COR-L47 (cell line): ENCODE results near the gene LETMD1.

Experiments used
- DNase-seq: peaks from one replicate; lab custom pipeline; 2025; lab: John Stamatoyannopoulos, UW

The LETMD1 gene

DNA sequence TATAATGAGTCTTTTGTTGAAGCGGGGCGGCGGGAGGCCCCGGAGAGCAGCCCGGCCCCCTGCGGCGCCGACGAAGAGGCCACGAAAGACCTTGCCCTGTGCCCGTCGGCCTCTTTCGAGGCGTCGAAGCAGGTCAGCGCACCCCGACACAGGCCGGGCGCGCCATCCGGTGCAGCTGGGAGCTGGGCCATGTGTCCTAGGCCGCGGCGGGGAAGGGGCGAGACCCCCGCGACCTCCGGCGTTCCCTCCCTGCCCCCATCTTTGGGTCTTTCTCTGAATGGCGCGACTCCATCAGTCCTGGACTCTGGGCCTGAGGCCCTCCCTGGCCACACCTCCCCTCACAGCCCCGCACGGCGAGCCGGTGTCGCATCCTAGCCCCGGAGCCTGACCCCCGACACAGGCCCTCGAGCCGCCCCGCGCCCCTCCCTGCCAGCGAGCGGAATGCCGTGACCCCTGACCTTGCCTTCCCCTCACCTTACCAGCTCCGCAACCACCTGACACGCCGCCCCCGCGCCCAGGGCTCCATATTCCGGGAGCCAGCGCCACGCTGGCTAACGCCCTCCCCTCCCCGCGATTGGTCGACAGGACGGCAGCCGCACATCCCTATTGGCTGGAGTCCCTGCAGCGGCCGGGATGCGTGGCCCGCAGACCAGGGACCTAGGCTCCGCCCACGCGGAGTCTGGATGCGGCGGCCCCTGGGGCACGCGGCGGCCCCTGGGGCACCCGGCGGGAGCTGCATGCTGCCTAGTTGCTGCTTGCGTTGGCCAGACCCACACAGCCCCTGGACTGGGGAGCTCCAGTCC lies 22.1 kb upstream of the LETMD1 start, which contains the start of gene SLC11A2:
SLC11A2 (minus strand) TSS at position 549 of the 803 bp plus-strand sequence. CDS start 15,656 bp downstream, outside the sequence.
- DNase-seq: peak; percentile 94

DNA sequence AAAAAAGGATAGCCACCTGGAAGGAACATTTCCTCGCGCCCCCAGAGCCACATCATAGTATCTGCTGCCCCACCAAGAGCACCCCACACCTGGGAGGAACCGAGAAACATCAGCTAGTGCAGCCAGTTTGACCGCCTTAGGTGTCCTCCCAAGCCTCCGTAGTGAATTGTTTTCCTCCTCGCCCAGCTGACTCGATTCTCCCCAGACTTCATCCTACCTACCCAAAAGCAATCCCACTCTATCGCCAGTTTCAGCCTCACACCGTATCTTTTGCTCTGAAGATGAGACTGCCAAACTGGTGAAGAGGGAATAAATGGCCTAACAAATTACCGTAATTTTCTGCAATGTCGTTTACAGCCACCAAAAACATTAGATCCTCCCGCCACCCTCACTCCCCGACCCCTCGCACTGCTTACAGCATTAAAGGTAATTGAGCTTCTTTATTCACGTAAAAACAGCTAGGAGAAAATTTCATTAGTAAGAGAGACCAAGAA lies 20.7 kb upstream of the LETMD1 start:
- no peak for DNase-seq

DNA sequence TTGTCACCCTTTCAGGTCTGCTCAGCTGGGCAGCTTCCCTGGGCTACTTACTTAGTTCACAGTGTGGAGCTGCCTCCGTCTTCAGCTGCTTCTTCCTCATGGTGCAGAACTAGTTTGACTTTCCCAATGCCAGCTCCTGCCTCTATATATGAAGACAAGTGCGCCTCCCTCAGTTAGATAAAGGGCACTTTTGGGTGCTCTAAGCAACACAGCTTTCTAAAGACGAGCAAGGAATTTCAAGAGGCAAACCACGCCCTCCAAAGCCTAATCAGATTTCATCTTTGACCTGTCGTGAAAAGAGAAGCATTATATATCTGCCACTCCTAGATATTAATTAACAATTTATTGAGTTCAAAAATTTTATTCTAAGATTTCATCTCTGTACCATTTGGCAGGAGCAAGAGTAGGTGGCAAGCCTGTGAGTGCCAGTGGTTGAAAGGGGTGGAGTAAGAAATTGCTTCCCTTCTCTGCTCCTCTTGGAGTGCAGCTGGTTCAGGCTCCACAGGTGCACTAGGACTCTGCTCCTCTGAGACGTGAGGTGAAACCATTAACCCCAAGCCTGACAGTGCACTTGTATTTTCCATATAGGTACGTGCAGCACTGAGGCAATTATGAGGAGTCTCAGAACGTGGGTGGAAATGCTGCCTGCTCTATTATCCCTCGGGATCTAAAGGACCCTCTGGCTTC lies 19.9 kb upstream of the LETMD1 start:
- DNase-seq: peak; percentile 31

DNA sequence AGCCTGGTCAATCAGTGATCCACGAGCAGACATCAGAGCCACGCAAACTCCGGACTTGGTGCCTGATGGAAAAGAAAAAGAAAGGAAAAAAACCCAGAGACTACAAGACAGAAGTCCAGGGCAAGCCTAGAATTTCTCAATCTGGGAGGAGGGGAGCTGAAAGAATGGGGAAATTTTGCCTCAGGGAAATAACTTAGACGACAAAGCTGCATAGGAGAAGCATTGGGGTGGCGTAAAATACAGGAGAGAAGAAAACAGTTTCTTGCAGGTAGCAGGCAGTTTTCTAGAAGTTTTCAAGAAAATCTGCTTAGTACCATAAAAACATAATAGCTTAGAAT lies 19.3 kb upstream of the LETMD1 start:
- no peak for DNase-seq

DNA sequence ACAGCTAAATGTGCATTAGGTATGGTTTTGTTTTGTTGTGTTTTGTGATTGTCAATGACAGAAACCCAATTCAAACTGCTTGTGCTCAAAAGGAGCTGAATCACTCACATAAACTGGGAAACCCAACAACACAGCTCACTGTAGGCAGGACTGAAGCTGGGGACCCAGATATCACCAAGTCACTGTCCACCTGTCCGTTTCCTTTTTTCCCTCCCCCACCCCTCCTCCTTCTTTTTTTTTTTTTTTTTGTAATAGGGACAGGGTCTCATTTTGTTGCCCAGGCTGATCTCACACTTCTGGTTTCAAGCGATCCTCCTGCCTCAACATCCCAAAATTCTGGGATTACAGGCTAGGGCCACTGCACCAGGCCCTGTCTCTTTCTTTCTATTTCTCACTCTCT lies 15.1 kb upstream of the LETMD1 start:
- no peak for DNase-seq

DNA sequence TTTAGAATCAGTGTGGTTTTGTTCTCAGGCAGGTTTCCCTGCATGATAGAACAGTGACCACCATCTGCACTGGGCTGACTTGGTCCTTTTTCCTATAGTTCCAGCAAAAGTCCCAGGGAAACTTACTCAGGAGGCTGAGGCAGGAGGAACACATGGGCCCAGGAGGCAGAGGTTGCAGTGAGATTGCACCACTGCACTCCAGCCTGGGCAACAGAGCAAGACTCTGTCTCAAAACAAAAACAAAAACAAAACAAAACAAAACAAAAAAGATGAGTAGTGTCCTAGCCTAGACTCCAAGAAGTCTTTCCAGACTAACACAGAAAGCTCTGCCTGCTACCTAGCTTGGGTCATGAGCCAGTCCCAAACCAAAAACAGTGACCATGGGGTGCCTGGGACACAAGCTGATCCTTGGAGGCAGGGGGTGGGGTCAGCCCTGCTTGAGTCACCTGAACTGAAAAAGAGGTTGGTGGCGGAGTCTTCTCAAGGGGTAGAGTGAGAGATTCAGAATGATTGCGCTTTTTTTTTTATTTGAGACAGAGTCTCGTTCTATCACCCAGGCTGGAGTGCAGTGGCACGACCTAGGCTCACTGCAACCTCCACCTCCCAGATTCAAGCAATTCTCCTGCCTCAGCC lies 14.6 kb upstream of the LETMD1 start:
- no peak for DNase-seq

DNA sequence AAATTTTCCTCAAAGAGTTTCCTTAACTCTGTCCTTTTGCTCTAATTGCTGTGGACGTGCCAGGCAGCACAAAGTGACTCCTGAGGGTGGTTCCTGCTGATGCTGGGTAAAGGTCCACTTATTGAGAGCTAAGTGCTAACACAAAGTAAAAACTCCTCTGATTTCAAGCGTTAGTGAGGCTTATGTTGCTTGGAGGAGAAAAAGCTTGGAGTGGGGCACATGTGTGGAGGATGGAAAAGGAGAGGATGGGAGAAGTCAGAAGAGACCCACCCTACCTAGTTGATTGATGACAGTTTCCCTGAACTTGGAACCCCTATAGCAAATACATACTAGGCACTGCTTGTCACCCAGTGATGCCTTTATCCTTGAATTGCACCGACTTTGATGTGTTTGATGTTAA lies 11.8 kb upstream of the LETMD1 start:
- DNase-seq: no peak

DNA sequence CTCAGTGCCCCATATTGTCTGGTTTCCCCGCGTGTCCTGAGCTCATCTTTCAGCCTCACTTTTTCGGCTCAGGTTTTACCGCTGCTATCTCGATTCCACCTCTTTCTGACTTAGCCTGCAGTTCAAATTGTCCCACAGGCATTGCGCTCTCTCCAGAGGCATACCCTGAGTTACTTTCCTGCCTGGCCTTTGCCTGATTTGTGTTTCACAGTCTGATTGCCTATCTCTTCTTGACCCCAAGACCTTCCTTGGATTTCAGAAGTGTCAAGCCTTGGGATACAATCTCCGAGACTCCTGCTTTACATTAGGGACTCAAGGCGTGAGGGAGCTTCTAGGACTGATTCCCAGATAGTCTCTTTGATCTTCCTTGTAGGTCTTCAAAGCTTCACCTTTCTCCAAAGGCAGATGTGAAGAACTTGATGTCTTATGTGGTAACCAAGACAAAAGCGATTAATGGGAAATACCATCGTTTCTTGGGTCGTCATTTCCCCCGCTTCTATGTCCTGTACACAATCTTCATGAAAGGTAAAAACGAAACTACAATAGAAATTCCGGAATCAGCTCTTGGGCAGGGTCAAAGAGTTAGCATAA lies 629 bp downstream of the LETMD1 start:
- no peak for DNase-seq

DNA sequence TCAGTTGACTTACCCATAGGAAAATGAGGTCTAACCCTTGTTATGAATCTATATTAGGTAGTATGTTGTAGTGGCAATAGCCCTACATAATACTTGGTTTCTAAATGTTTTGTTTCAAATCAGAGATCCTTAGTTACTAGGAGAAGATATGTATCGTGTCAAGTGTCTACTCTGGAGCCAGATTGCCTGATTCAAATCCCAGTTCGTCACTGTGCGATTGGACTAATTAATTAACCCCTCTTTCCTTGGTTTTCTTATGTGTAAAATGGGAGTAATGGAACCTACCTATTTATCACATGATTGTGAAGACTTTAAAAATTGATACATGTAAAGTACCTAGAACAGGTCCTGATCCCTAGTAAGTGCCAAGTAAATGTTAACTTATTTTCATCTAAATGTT lies 1.4 kb downstream of the LETMD1 start:
- no peak for DNase-seq

DNA sequence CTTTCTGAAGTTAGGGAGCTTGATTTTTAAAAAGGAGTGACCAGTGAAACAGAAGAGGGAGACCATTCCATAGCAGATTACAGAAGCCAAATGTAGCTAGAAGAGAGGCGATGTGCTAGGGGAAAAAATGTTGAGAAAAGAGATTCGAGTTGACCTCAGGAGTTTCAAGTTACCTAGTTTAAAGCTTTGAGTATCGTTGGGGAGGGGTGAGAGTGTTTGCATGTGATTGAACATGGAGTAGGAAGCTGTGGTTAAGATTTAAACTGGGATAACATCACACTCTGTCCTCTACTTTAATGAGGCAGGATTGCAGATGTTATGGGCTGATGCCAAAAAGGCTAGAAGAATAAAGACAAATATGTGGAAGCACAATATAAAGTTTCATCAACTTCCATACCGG lies 3.7 kb downstream of the LETMD1 start:
- no peak for DNase-seq

DNA sequence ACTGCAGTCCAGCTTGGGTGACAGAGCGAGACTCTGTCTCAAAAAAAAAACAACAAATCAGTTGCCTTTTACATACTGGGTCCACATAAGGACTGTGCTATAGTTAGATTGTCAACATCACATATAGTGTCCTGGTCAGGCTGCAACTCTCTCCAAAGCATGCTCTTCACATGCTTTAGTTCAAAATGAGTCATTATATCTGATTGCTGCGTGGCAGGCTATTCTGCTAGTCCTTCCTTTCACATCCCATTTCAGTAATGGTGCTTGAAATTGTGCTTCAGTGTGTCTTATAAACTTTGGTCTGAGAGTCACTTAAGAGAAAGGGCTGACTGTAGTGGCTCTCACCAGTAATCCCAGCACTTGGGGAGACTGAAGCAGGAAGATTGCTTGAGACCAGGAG lies 6.9 kb downstream of the LETMD1 start:
- DNase-seq: no peak

DNA sequence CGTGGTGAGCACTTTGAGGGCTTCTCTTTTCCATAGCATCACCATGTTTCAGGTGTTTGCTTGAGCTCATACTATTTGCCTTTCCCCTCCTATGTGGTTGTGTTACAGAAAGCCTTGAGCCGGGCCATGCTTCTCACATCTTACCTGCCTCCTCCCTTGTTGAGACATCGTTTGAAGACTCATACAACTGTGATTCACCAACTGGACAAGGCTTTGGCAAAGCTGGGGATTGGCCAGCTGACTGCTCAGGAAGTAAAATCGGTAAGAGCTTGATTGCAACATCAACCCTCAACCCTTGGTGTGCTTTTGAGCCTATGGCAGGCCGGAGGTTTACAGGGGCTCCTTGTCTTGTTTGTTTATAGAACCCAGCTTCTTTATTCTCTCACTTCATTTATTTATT lies 8.1 kb downstream of the LETMD1 start:
- no peak for DNase-seq

DNA sequence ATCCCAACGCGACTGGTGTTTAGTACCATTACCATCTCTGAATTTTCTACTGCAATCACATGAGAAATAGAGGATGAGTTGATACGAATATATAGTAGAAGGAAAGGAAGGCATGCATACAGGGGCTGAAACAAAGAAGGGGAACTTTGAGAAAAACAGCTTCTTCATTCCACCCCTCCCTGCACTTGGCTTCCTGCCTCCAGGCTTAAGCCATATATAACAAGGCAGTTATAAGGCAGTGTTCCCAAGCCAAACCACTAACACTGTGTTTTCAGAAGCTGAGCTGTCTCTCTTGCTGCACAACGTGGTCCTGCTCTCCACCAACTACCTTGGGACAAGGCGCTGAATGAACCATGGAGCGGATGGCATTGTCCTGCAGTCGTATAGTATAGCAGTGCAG lies 11.0 kb downstream of the LETMD1 start:
- DNase-seq: no peak

DNA sequence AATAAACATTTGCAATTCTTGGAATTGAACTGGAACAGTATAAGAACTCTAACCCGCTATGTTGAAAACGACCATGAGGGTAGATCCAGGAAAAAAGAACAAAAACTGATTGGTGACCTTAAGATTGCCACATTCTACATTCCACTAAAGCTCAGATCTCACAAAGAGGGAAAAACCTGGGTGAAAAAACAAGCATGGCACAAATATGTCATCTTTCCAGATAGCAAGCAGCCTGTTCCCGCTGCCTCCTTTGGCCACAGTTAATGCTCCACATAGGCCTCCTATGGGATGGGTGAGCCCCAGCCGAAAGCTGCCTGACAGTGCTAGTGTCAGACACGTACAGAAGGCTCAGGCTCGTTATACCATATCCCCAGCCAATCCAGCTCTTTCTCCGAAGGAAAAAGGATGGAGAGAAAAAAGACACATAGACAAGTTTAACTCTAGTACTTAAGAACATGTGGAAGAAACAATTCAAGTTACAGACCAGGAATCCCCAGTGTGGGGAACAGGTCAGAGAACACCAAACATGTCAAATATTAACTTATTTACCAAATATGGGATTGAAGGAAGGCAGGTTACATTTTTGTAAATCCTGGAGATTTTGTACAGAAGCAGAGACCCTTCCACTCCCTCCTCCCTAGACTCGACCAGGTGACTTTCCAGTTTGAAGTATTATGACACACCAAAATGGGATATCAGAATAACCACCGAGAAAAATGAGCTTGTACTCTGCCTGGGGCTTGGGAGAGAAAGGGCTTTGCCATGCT lies 14.7 kb downstream of the LETMD1 start:
- DNase-seq: no peak

DNA sequence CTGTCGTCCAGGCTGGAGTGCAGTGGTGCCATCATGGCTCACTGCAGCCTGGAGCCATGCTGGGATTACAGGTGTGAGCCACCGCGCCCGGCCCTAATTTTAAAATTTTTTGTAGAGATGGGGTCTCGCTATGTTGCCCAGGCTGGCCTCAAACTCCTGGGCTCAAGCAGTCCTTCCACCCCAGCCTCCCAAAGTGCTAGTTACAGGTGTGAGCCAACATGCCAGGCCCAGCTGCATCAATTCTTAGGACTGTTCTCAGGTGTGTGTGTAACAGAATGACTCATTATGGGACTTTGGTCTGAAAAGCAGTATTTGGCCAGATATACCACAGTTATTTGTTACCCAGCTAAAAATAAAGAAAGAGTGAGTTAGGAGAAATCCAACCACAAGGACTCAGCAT lies 17.4 kb downstream of the LETMD1 start:
- no peak for DNase-seq

DNA sequence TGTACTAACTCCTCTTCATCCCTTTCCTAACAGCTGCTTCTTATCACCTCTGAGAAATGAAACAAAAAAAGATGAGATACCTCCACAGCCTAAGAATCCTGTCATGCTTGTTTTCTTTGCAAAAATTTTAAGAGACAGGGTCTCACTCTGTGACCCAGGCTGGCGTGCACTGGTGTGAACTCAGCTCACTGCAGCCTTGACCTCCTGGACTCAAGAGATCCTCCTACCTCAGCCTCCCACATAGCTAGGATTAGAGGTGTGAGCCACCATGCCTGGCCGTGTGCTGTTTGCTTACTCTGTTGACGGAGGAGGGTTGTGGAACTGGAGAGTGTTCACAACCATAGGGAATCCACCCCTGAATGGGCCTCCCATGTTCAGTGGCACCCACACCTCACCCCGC lies 19.1 kb downstream of the LETMD1 start:
- no peak for DNase-seq

DNA sequence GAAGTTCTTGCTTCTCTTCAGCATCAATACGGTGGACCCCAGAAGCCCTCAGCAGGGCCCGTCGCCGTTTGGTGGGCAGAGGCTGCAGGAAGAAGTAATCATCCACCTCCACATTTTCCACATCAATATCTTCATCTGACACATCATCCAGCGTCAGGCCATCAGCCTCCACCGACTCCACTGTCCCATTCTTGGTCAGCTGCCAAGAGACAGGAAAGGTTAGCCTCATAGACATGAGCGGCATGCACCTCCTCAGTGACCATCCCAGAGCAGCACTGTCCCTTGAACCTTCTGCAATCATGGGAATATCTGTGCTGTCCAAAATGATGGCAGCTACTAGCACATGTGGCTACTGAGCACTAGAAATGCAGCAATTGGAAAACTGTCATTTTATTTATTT lies 19.6 kb downstream of the LETMD1 start:
- no peak for DNase-seq

DNA sequence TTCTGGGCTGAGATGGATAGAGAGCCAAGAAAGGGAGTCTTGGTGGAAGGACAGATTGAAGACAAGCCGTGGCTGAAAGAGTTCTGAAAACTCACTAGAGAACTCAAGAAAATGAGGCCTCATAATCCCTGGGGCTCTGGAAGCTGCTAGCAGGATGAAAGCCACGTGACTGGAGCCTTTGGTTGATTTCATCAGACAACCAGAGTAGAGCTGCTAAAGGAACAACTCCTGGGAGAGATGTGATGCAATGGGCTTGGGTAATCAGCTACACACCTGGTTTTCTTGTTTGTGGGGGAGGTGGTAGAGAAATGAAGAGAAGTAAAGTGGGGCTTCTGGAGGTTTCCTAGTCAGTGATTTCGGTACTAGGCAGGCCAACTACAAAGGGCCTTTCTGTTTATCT lies 21.9 kb downstream of the LETMD1 start:
- DNase-seq: no peak

DNA sequence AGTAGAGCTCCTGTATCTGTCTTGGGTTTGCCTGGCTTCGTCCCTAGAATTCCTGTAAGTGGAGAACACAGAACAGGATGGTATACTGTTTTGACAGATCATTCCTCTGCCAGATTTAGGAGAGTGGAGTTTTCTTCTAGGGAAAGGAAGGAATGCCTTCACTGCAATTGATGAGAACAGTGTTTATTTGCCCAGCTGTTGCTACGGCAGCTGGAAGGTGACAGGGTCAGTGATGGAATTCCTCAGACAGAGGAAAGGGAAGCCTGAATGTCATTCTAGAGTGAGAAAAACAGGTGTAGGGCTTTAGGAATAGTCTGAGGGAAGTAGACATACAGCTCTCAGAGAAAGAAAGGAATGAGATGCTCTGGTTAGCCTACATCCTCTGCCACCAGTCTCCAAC lies 23.5 kb downstream of the LETMD1 start:
- no peak for DNase-seq

DNA sequence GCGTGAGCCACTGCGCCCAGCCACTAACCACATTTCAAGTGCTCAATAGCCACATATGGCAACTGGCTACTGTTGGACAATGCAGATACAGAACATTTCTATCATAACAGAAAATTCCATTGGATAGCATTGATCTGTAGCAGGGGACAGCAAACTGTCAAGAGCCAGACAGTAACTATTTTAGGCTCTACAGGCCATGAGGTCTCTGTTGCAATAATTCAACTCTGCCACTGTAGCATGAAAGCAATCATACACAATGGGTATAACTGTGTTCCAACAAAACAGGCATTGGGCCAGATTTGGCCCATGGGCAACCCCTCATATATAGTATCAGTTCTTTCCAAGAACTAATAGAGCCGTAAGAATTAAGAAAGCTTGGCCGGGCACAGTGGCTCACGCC lies 27.3 kb downstream of the LETMD1 start:
- no peak for DNase-seq

DNA sequence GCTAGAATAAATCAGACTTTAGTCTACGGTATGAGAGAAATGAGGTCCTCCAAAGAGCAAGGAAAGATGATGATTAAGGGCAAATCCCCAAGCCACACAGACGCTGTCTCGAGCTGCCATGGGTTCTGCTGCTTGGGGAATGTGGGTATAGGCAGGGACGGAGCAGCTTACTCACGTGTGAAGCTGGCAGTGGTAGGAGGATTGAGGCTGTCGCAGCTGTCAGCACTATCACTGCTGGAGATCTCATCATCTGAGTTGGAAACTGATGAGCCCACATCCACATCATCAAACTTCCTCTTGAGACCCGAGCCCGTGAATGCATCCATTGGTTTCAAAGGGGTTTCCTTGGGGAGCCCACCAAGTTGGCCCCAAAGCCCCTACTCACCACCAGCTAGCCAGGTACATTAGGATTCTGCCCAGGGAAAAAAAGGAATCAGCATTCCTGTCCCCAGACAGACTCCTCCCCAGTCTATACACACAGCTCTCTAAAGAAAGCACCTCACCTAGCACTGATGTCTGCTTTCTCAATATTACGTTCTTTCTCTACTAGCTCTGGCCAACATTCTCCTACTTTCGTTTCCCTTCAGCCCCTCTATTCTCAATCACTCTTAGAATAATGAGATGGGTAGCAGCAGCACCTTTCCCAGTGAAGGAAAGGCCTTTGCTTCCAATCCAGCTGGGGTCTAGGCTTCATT lies 28.3 kb downstream of the LETMD1 start:
- DNase-seq: no peak
